NT2/D1 (cell line): Measurements from ENCODE around the gene PLA2G5.

Experiments
- DNase-seq: peaks from one replicate; pipeline ENCODE4 v3.0.0-alpha.2; 2011; ENCODE audit warnings: low read depth, low spot score
- H3K27me3 ChIP-seq: 2 replicates; pipeline ENCODE4 v1.6.0; 2011; ENCODE audit warnings: mild to moderate bottlenecking; ENCODE audit not compliant: insufficient read length, insufficient read depth
- H3K36me3 ChIP-seq: 2 replicates; pipeline ENCODE4 v1.6.1; 2011; ENCODE audit warnings: mild to moderate bottlenecking, low read length, mixed read lengths; ENCODE audit not compliant: insufficient read depth, insufficient read length
- H3K4me1 ChIP-seq: 2 replicates; pipeline ENCODE4 v1.5.1; 2011; ENCODE audit not compliant: insufficient read depth, insufficient read length
- H3K4me3 ChIP-seq: 2 replicates; pipeline ENCODE4 v1.5.1; 2011; ENCODE audit warnings: low read depth; ENCODE audit not compliant: insufficient read length
- H3K9ac ChIP-seq: 2 replicates; pipeline ENCODE4 v1.6.0; 2011; ENCODE audit warnings: low read depth; ENCODE audit not compliant: insufficient read length
- H3K9me3 ChIP-seq: 2 replicates; pipeline ENCODE4 v1.5.1; 2011; ENCODE audit warnings: mild to moderate bottlenecking, low read length; ENCODE audit not compliant: insufficient read depth
- SUZ12 ChIP-seq: IDR thresholded peaks from 2 replicates; pipeline ENCODE4 v1.6.1; 2011; ENCODE audit not compliant: insufficient read length, insufficient read depth; ENCODE audit errors: extremely low read depth
- YY1 ChIP-seq: IDR thresholded peaks from 2 replicates; pipeline ENCODE4 v1.6.1; 2011; ENCODE audit not compliant: insufficient read length, insufficient read depth
- ZNF274 ChIP-seq: IDR thresholded peaks from 2 replicates; pipeline ENCODE4 v1.6.1; 2011; ENCODE audit warnings: mild to moderate bottlenecking, low read depth, low read length

The PLA2G5 gene

DNA sequence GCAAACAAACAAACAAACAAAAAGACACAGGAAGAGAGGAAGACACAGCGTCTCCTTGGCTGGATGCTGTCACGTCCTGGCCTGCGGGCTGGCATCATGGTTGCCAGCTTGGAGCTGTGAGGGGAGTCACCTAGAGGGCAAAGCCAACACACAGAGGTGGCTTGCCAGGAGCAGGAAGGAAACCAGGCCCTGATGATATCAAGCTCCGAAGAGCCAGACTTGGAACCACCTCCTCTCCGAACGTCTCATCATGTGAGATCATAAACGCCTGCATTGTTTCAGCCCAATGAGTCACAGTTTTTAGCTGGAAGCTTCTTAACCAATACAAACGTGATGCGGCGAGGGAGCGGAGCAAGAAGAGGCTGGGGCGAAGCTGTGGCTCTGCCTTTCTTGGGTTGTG lies 40.7 kb downstream of the PLA2G5 start:
- Histone ChIP-seq H3K27me3 (no peaks in the 10 kb centered on the region), H3K9ac (no peak overlapping the region), H3K4me1 (peaks cover 4% of the 10 kb centered on the region), H3K4me3 (no peak overlapping the region), H3K9me3 (no peaks in the 10 kb centered on the region), H3K36me3 (no peaks in the 10 kb centered on the region)
- DNase-seq: no peak
- TF ChIP-seq ZNF274: no peak
- no peak for TF ChIP-seq YY1
- no peak for TF ChIP-seq SUZ12

GRCh38 chr1:20111452-20111851 lies 41.5 kb downstream of the PLA2G5 start:
- no peaks in the 10 kb centered on the region for H3K27me3 ChIP-seq
- no peak for TF ChIP-seq SUZ12
- TF ChIP-seq ZNF274: no peak
- TF ChIP-seq YY1: no peak
- H3K9me3 ChIP-seq: no peaks in the 10 kb centered on the region
- no peak for DNase-seq
- no peak overlapping the region for H3K9ac ChIP-seq
- no peak overlapping the region for H3K4me3 ChIP-seq
- H3K4me1 ChIP-seq: peaks cover 4% of the 10 kb centered on the region
- no peaks in the 10 kb centered on the region for H3K36me3 ChIP-seq

GRCh38 chr1:20112279-20113000 lies 42.4 kb downstream of the PLA2G5 start:
- Histone ChIP-seq H3K27me3 (no peaks in the 10 kb centered on the region), H3K36me3 (no peaks in the 10 kb centered on the region), H3K4me1 (peaks cover 4% of the 10 kb centered on the region), H3K9me3 (no peaks in the 10 kb centered on the region), H3K9ac (no peak overlapping the region), H3K4me3 (no peak overlapping the region)
- DNase-seq: no peak
- no peak for TF ChIP-seq SUZ12

DNA sequence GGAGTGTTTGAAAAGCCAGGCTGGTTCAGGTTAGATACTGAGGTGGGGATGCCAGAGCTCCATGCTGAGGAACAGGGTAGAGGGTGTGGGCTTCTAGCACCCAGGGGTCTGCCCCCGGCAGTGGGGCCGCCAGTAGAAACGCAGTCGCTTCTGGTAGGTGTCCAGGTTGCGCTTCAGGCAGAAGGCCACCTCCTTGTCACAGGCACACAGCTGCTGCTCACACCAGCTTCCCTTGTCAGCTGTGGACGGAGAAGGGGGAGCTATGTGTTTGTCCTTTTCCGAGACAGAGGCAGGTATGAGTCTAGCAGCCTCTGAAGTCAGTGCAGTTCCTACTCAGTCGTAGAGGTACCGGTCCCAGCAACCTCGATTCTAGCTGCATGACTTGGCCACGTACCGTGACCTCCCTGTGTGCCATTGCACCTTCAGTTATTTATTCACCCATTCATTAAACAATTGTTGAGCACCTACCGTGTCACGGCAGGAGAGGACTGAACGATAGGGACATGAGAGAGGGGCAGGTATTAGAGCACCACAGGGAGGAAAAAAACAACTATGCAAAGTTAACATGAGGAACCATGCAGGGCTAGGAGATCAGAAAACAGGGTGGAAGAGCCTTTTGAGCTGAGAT lies 44.1 kb downstream of the PLA2G5 start:
- no peak overlapping the region for H3K4me3 ChIP-seq

GRCh38 chr1:20115479-20115878 lies 45.5 kb downstream of the PLA2G5 start:
- H3K4me3 ChIP-seq: no peak overlapping the region
- H3K4me1 ChIP-seq: peaks cover 4% of the 10 kb centered on the region
- H3K9ac ChIP-seq: no peak overlapping the region
- TF ChIP-seq ZNF274: no peak
- TF ChIP-seq SUZ12: no peak
- no peak for TF ChIP-seq YY1
- H3K27me3 ChIP-seq: no peaks in the 10 kb centered on the region
- no peaks in the 10 kb centered on the region for H3K36me3 ChIP-seq
- no peak for DNase-seq
- H3K9me3 ChIP-seq: no peaks in the 10 kb centered on the region

More for the DNA sequence above, 44.1 kb downstream of the PLA2G5 start:
- no peaks in the 10 kb centered on the region for H3K36me3 ChIP-seq
- H3K9me3 ChIP-seq: no peaks in the 10 kb centered on the region
- no peak for DNase-seq
- peaks cover 4% of the 10 kb centered on the region for H3K4me1 ChIP-seq
- H3K9ac ChIP-seq: no peak overlapping the region
- H3K27me3 ChIP-seq: no peaks in the 10 kb centered on the region
- TF ChIP-seq ZNF274: no peak
- no peak for TF ChIP-seq SUZ12
- no peak for TF ChIP-seq YY1

GRCh38 chr1:20115916-20116315 lies 45.9 kb downstream of the PLA2G5 start:
- Histone ChIP-seq H3K4me1 (peaks cover 4% of the 10 kb centered on the region), H3K27me3 (no peaks in the 10 kb centered on the region), H3K36me3 (no peaks in the 10 kb centered on the region), H3K9me3 (no peaks in the 10 kb centered on the region), H3K9ac (no peak overlapping the region), H3K4me3 (no peak overlapping the region)
- DNase-seq: no peak
- no peak for TF ChIP-seq ZNF274
- TF ChIP-seq SUZ12: no peak
- TF ChIP-seq YY1: no peak

GRCh38 chr1:20117236-20117635 lies 47.2 kb downstream of the PLA2G5 start:
- no peaks in the 10 kb centered on the region for H3K36me3 ChIP-seq
- DNase-seq: no peak
- H3K4me3 ChIP-seq: no peak overlapping the region
- no peak overlapping the region for H3K9ac ChIP-seq
- no peaks in the 10 kb centered on the region for H3K27me3 ChIP-seq
- TF ChIP-seq YY1 (no peak), ZNF274 (no peak), SUZ12 (no peak)
- H3K9me3 ChIP-seq: no peaks in the 10 kb centered on the region
- peaks cover 4% of the 10 kb centered on the region for H3K4me1 ChIP-seq
